Stimulated activated naive B cell treated with anti-CD40 and anti-IgM and Interleukin-4, amounts not matched to agents 10 μg/mL and 1 μg/mL and 100 μg/mL, for 72 hours (primary cell): ENCODE results near the gene TOM1L2.
"Not testable (repeated sequence)": the region's sequence is repeated elsewhere in the genome, so short reads cannot be mapped to it uniquely, and the experiment has no call there.

Experiments
- ATAC-seq, 2 donors: fragments of 150-1000 bp; cut with Tn5 transposase; replicated peaks; 2 replicates each; pipeline ENCODE4 v1.10.0; 2021; ENCODE audit warnings: moderate library complexity in 1 of 2
- DNase-seq: peaks from one replicate; pipeline ENCODE4 v3.0.0; 2021
- H3K27ac Mint-ChIP-seq: one replicate; pipeline ENCODE4 v1.8.0; 2022; ENCODE audit warnings: mild to moderate bottlenecking, mixed read lengths
- H3K27me3 Mint-ChIP-seq, 2 donors: one replicate each; pipeline ENCODE4 v1.8.0; 2022; ENCODE audit warnings: mixed read lengths in 2 of 2
- H3K36me3 Mint-ChIP-seq, 2 donors: one replicate each; pipeline ENCODE4 v1.8.0; 2022; ENCODE audit warnings: mixed read lengths in 2 of 2, mild to moderate bottlenecking in 1 of 2
- H3K4me1 Mint-ChIP-seq, 2 donors: one replicate each; pipeline ENCODE4 v1.8.0; 2022; ENCODE audit warnings: mixed read lengths in 2 of 2, mild to moderate bottlenecking in 1 of 2
- H3K4me3 Mint-ChIP-seq, 2 donors: one replicate each; pipeline ENCODE4 v1.8.0; 2022; ENCODE audit warnings: mild to moderate bottlenecking in 2 of 2, mixed read lengths in 2 of 2, moderate library complexity in 1 of 2
- H3K9me3 Mint-ChIP-seq, 2 donors: one replicate each; pipeline ENCODE4 v1.8.0; 2022; ENCODE audit warnings: mixed read lengths in 2 of 2, mild to moderate bottlenecking in 1 of 2

TOM1L2 gene

DNA sequence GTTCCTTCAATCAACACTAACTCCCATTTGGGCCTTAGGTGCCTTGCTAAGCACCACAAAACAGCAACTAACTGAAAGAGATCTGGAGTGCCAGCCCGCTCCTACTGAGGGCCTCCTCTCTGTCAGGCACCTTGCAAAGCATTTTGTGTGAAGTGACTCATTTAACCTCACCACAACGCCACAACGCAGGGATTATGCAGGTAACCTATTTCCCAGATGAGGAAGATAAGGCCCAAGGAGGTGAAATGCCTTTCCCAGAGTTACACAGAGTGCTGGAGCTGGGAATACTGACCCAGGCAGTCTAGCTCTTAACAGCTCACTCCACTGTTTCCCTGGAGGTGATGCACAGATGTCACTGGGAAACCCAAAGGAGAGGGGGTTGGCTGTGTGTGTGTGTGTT lies 33.3 kb upstream of the TOM1L2 start:
- H3K27ac Mint-ChIP-seq = peak overlapping the region; percentile 15
- H3K9me3 Mint-ChIP-seq = no peaks in the 10 kb centered on the region
- ATAC-seq (no peak), DNase-seq (no peak)
- H3K4me3 Mint-ChIP-seq = no peak overlapping the region
- H3K27me3 Mint-ChIP-seq = no peaks in the 10 kb centered on the region
- H3K36me3 Mint-ChIP-seq = peaks cover 22 to 39% of the 10 kb centered on the region in 2 donors
- peaks cover 6 to 11% of the 10 kb centered on the region in 2 donors for H3K4me1 Mint-ChIP-seq

DNA sequence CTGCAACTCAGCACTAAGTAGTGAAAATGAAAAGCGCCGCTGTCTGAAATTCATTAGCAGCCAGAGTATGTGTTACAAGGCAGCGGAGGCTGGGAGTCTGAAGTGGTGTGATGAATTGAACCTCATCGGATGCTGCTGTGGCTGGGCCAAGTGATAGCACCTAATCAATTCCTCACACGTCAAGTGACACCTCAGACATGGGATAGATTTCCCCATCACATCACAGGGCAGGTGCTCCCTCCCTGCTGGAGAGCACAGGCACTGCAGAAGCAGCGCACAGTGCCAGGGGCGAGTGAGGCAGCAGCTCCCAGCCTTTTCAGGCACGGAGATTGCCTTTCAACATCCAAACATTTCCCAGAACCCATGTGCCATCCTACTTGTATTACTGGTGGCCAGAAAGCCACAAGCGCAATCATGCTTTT lies 32.7 kb upstream of the TOM1L2 start:
- H3K36me3 Mint-ChIP-seq = peaks cover 19 to 34% of the 10 kb centered on the region in 2 donors
- ATAC-seq = no peak
- no peaks in the 10 kb centered on the region for H3K27me3 Mint-ChIP-seq
- no peak for DNase-seq
- peaks cover 6 to 11% of the 10 kb centered on the region in 2 donors for H3K4me1 Mint-ChIP-seq
- no peaks in the 10 kb centered on the region for H3K9me3 Mint-ChIP-seq
- no peak overlapping the region for H3K4me3 Mint-ChIP-seq
- no peak overlapping the region for H3K27ac Mint-ChIP-seq

- H3K9me3 Mint-ChIP-seq = no peaks in the 10 kb centered on the region
- peaks cover 6 to 11% of the 10 kb centered on the region in 2 donors for H3K4me1 Mint-ChIP-seq
- ATAC-seq (no peak), DNase-seq (no peak)
- no peak overlapping the region for H3K27ac Mint-ChIP-seq
- H3K36me3 Mint-ChIP-seq = peaks cover 19 to 30% of the 10 kb centered on the region in 2 donors
- H3K4me3 Mint-ChIP-seq = no peak overlapping the region
- no peaks in the 10 kb centered on the region for H3K27me3 Mint-ChIP-seq
These were observed 32.1 kb upstream of the TOM1L2 start for GRCh38 chr17:18004345-18004744.

DNA sequence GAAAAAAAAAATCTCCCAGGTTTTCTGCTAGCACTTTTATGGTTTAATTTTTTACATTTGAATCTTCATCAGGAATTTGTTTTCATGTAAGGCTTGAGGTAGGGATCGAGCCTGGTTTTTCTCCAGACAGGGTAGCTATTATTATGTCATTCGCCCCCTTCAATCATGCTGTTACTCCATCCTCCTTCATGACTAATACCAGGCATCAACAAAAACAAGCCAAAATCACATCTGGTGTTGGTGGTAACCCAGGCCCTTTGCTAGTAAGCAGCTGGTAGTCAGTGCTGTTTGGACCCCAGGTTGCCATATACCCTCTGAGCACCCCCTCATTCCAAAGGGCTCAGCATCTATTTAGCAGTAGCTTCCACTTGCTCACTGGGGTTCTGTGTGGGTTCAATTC lies 30.0 kb upstream of the TOM1L2 start:
- H3K4me1 Mint-ChIP-seq = peaks cover 6 to 11% of the 10 kb centered on the region in 2 donors
- no peak for DNase-seq
- ATAC-seq = no peak
- H3K27ac Mint-ChIP-seq = no peak overlapping the region
- peaks cover 10 to 17% of the 10 kb centered on the region in 2 donors for H3K36me3 Mint-ChIP-seq
- no peaks in the 10 kb centered on the region for H3K27me3 Mint-ChIP-seq
- no peaks in the 10 kb centered on the region for H3K9me3 Mint-ChIP-seq
- no peak overlapping the region for H3K4me3 Mint-ChIP-seq

DNA sequence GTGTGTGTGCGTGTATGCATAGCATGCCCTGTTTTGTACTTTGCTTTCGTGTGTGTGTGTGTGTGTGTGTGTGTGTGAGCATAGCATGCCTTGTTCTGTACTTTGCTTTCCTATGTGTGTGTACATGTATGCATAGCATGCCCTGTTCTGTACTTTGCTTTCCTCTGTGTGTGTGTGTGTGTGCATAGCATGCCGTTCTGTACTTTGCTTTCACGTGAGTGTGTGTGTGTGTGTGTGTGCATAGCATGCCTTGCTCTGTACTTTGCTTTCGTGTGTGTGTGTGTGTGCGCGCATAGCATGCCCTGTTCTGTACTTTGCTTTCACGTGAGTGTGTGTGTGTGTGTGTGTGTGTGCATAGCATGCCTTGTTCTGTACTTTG lies 27.8 kb upstream of the TOM1L2 start:
- no peaks in the 10 kb centered on the region for H3K27me3 Mint-ChIP-seq
- peaks cover 1 to 4% of the 10 kb centered on the region in 2 donors for H3K36me3 Mint-ChIP-seq
- no peak overlapping the region for H3K4me3 Mint-ChIP-seq
- DNase-seq (no peak), ATAC-seq (no peak)
- H3K9me3 Mint-ChIP-seq = no peaks in the 10 kb centered on the region
- H3K27ac Mint-ChIP-seq = no peak overlapping the region
- H3K4me1 Mint-ChIP-seq = peaks cover 6 to 7% of the 10 kb centered on the region in 2 donors

- no peak for DNase-seq
- Mint-ChIP-seq H3K27me3 (no peaks in the 10 kb centered on the region), H3K27ac (no peak overlapping the region), H3K4me3 (no peak overlapping the region), H3K4me1 (peaks cover 6 to 7% of the 10 kb centered on the region in 2 donors), H3K9me3 (no peaks in the 10 kb centered on the region), H3K36me3 (peaks cover 1 to 4% of the 10 kb centered on the region in 2 donors)
- no peak for ATAC-seq
These were observed 27.3 kb upstream of the TOM1L2 start for GRCh38 chr17:17999364-18000029.

- ATAC-seq = no peak
- no peak for DNase-seq
- peaks cover 4 to 6% of the 10 kb centered on the region in 2 donors for H3K4me1 Mint-ChIP-seq
- H3K4me3 Mint-ChIP-seq = no peak overlapping the region
- no peaks in the 10 kb centered on the region for H3K27me3 Mint-ChIP-seq
- H3K27ac Mint-ChIP-seq = no peak overlapping the region
- H3K36me3 Mint-ChIP-seq = peaks cover 1 to 4% of the 10 kb centered on the region in 2 donors
- H3K9me3 Mint-ChIP-seq = no peaks in the 10 kb centered on the region
These were observed 26.7 kb upstream of the TOM1L2 start for GRCh38 chr17:17998934-17999333.

GRCh38 chr17:17995887-17996286 lies 23.7 kb upstream of the TOM1L2 start:
- not testable (repeated sequence) for H3K4me1 Mint-ChIP-seq, ATAC-seq, H3K9me3 Mint-ChIP-seq, H3K27me3 Mint-ChIP-seq, H3K4me3 Mint-ChIP-seq, H3K27ac Mint-ChIP-seq, H3K36me3 Mint-ChIP-seq, DNase-seq

GRCh38 chr17:17994271-17995069 lies 22.3 kb upstream of the TOM1L2 start:
- no peak overlapping the region for H3K27ac Mint-ChIP-seq
- no peak overlapping the region for H3K4me3 Mint-ChIP-seq
- H3K9me3 Mint-ChIP-seq = no peaks in the 10 kb centered on the region
- peaks cover 0 to 4% of the 10 kb centered on the region in 2 donors for H3K36me3 Mint-ChIP-seq
- H3K4me1 Mint-ChIP-seq = peaks cover 3 to 4% of the 10 kb centered on the region in 2 donors
- H3K27me3 Mint-ChIP-seq = no peaks in the 10 kb centered on the region
- DNase-seq = no peak
- peak; percentile 50 to 71 for ATAC-seq

- Mint-ChIP-seq H3K27me3 (no peaks in the 10 kb centered on the region), H3K36me3 (peaks cover 0 to 6% of the 10 kb centered on the region in 2 donors), H3K4me3 (no peak overlapping the region), H3K27ac (no peak overlapping the region), H3K9me3 (no peaks in the 10 kb centered on the region), H3K4me1 (peaks cover 3 to 4% of the 10 kb centered on the region in 2 donors)
- no peak for ATAC-seq
- DNase-seq = no peak
These were observed 21.7 kb upstream of the TOM1L2 start for GRCh38 chr17:17993852-17994251.

DNA sequence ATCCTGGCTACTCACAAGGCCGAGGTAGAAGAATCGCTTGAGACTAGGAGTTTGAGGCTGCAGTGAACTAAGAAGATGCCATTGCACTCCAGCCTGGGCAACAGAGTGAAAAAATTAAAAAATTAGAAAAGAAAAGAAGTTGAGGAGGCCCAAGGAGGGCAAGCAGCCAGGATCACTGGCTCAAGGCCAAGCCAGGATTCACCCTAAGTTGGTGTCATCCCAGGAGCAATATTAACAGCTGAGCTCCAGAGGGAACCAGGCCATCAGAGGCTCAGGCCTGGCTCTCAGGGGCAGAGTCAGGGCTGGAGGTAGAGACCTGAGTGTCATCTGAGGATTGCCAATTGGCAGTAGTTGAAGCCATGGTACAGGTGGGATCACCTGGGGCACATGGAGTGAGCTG lies 21.2 kb upstream of the TOM1L2 start:
- Mint-ChIP-seq H3K4me3 (no peak overlapping the region), H3K27me3 (no peaks in the 10 kb centered on the region), H3K36me3 (peaks cover 0 to 7% of the 10 kb centered on the region in 2 donors), H3K4me1 (peaks cover 3 to 4% of the 10 kb centered on the region in 2 donors), H3K27ac (peak overlapping the region; percentile 7), H3K9me3 (no peaks in the 10 kb centered on the region)
- DNase-seq (no peak), ATAC-seq (no peak)

GRCh38 chr17:17990282-17990681 lies 18.1 kb upstream of the TOM1L2 start:
- Mint-ChIP-seq H3K4me1 (peaks cover 3 to 4% of the 10 kb centered on the region in 2 donors), H3K27me3 (no peaks in the 10 kb centered on the region), H3K4me3 (no peak overlapping the region), H3K9me3 (no peaks in the 10 kb centered on the region), H3K27ac (no peak overlapping the region), H3K36me3 (peaks cover 0 to 3% of the 10 kb centered on the region in 2 donors)
- ATAC-seq (no peak), DNase-seq (no peak)

DNA sequence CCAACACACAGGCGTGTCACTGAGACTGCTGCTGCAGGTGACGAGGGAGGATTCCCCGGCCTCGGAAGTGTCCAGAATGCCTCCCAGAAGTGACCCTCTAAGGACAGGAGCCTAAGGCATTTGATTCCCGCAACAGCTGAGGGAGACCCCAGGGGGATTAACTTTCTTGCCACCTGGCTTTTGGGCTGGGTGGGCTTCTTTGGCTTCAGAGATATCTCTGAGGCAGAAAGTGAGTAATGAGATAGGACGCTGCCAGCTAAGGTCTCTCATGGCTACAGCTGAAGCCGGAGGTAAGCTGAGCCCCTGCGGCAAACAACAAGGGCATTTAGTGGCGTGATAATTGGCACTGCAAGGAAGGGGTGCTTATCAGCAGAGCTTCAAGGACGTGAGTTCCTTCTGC lies 17.4 kb upstream of the TOM1L2 start:
- Mint-ChIP-seq H3K4me1 (peaks cover 3 to 4% of the 10 kb centered on the region in 2 donors), H3K27ac (no peak overlapping the region), H3K36me3 (peaks cover 0 to 3% of the 10 kb centered on the region in 2 donors), H3K9me3 (no peaks in the 10 kb centered on the region), H3K27me3 (no peaks in the 10 kb centered on the region), H3K4me3 (no peak overlapping the region)
- DNase-seq (no peak), ATAC-seq (no peak)

DNA sequence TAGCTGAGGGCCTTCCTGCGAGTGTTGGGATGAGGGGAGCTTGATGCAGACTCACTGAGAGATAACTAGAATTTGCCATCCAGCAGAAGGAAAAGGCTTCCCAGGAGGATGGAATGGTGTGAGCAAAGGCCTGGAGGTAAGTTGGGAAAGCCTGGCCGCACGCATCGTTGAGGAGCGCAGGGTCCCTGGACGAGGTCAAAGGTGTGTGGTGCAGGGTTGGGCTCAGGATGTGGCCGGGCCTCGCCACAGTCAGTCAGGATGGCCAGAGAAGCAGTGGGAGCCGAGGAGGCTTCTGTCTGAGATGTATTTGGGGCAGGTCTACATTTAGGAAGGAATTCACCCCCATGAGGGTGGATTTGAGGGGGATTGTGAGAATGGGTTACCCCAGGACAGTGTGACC lies 16.9 kb upstream of the TOM1L2 start:
- Mint-ChIP-seq H3K27me3 (no peaks in the 10 kb centered on the region), H3K4me1 (peaks cover 3 to 4% of the 10 kb centered on the region in 2 donors), H3K36me3 (peaks cover 0 to 3% of the 10 kb centered on the region in 2 donors), H3K4me3 (no peak overlapping the region), H3K9me3 (no peaks in the 10 kb centered on the region), H3K27ac (no peak overlapping the region)
- ATAC-seq (no peak), DNase-seq (no peak)

DNA sequence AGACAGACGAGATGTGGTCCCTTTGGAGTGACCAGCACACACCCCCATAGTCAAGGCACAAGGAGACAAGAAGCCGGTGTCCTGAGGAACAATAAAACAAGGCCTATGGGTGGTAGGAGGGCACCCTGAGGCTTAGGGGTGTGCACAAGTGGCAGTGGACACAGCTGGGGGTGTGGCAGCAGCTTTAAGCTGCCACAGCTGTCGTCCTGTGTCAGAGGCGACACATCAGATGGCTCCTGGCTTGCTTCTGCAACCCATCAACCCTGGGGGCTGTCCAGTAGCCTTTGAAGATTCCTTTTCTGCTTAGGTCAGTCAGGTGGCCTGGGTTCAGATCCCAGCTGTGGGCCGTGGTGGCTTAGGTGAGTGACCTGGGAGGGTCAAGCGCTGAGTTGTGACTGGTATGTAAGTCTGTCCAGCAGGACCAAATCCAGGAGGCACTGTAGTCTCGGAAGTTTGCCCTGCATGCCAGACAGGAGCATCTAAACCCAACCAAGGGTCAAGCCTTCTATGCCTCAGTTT lies 16.3 kb upstream of the TOM1L2 start:
- H3K27ac Mint-ChIP-seq = no peak overlapping the region

More for the DNA sequence above, 16.3 kb upstream of the TOM1L2 start:
- Mint-ChIP-seq H3K9me3 (no peaks in the 10 kb centered on the region), H3K36me3 (peaks cover 0 to 3% of the 10 kb centered on the region in 2 donors), H3K4me1 (peaks cover 3 to 4% of the 10 kb centered on the region in 2 donors), H3K4me3 (no peak overlapping the region), H3K27me3 (no peaks in the 10 kb centered on the region)
- DNase-seq (no peak), ATAC-seq (no peak)
